Measurements from ENCODE around the gene RNF187. TPM values are rescaled to one million over a fixed set of nuclear protein-coding genes. Genes with fewer than 3 reads are reported as not detected.

The RNF187 gene
- total RNA-seq, 2 experiments from 2014 or later: 40.7 to 45.1 TPM

- no peak overlapping the region for H3K27ac ChIP-seq (ENCODE audit: low read depth in 1 of 2, low read length in 2 of 2)
- H3K27ac Mint-ChIP-seq: no peak overlapping the region
- ChIA-PET POLR2A (no interaction called here), CTCF (no interaction called here)
- peaks cover 52% of the 10 kb centered on the region for H3K27me3 Mint-ChIP-seq
- H3K9me3 ChIP-seq (ENCODE audit: control insufficient read depth in 1 of 2, insufficient read depth in 1 of 2, low read length in 2 of 2): peaks cover 0 to 9% of the 10 kb centered on the region in 2 experiments
- ATAC-seq (ENCODE audit: poor library complexity) (no peak), DNase-seq (no peak)
- peaks cover 9% of the 10 kb centered on the region for H3K9me3 Mint-ChIP-seq
- no peak overlapping the region for H3K4me3 Mint-ChIP-seq
- no peaks in the 10 kb centered on the region for H3K36me3 ChIP-seq (ENCODE audit: insufficient read depth, low read length)
- H3K4me1 Mint-ChIP-seq (ENCODE audit: low read depth): no peaks in the 10 kb centered on the region
- no peaks in the 10 kb centered on the region for H3K4me1 ChIP-seq (ENCODE audit: insufficient read depth, low read length)
- no peak for TF ChIP-seq CTCF (IDR thresholded peaks at IDR 0.05)
- H3K27me3 ChIP-seq (ENCODE audit: control insufficient read depth in 1 of 2, insufficient read depth in 2 of 2, low read length in 2 of 2): peaks cover 10 to 19% of the 10 kb centered on the region in 2 experiments
- H3K4me3 ChIP-seq (ENCODE audit: low read length): no peak overlapping the region
- no peaks in the 10 kb centered on the region for H3K36me3 Mint-ChIP-seq (ENCODE audit: low read depth)
- intact Hi-C loops (cut with DNase I, micrococcal nuclease): no loop called here
Observed at GRCh38 chr1:228540161-228540917, 53.2 kb downstream of the RNF187 start.

GRCh38 chr1:228541725-228542124 is 54.5 kb downstream of the RNF187 start:
- Histone ChIP-seq H3K9me3 (ENCODE audit: control insufficient read depth in 1 of 2, insufficient read depth in 1 of 2, low read length in 2 of 2) (no peaks in the 10 kb centered on the region), H3K4me3 (ENCODE audit: low read length) (no peak overlapping the region), H3K36me3 (ENCODE audit: insufficient read depth, low read length) (no peaks in the 10 kb centered on the region), H3K27ac (ENCODE audit: low read depth in 1 of 2, low read length in 2 of 2) (no peak overlapping the region), H3K4me1 (ENCODE audit: insufficient read depth, low read length) (no peaks in the 10 kb centered on the region), H3K27me3 (ENCODE audit: control insufficient read depth in 1 of 2, insufficient read depth in 2 of 2, low read length in 2 of 2) (peaks cover 10 to 14% of the 10 kb centered on the region in 2 experiments)
- no peak overlapping the region for H3K4me3 Mint-ChIP-seq
- H3K27ac Mint-ChIP-seq: no peak overlapping the region
- POLR2A ChIA-PET: no interaction called here
- H3K9me3 Mint-ChIP-seq: no peaks in the 10 kb centered on the region
- ATAC-seq (ENCODE audit: poor library complexity) (no peak), DNase-seq (no peak)
- intact Hi-C loops (cut with DNase I, micrococcal nuclease): loop anchor here in 1 of 2 experiments (1.0 kb wide), 1 partner anchor 32 kb away; no protein-coding TSS in a partner anchor
- CTCF ChIA-PET: no interaction called here
- peaks cover 43% of the 10 kb centered on the region for H3K27me3 Mint-ChIP-seq
- no peaks in the 10 kb centered on the region for H3K4me1 Mint-ChIP-seq (ENCODE audit: low read depth)
- H3K36me3 Mint-ChIP-seq (ENCODE audit: low read depth): no peaks in the 10 kb centered on the region
- no peak for TF ChIP-seq CTCF (IDR thresholded peaks at IDR 0.05)

GRCh38 chr1:228542376-228542775 is 55.2 kb downstream of the RNF187 start:
- Histone ChIP-seq H3K36me3 (ENCODE audit: insufficient read depth, low read length) (no peaks in the 10 kb centered on the region), H3K27me3 (ENCODE audit: control insufficient read depth in 1 of 2, insufficient read depth in 2 of 2, low read length in 2 of 2) (peaks cover 12 to 14% of the 10 kb centered on the region in 2 experiments), H3K9me3 (ENCODE audit: control insufficient read depth in 1 of 2, insufficient read depth in 1 of 2, low read length in 2 of 2) (no peaks in the 10 kb centered on the region), H3K4me3 (ENCODE audit: low read length) (no peak overlapping the region), H3K27ac (ENCODE audit: low read depth in 1 of 2, low read length in 2 of 2) (no peak overlapping the region), H3K4me1 (ENCODE audit: insufficient read depth, low read length) (no peaks in the 10 kb centered on the region)
- intact Hi-C loops (cut with DNase I, micrococcal nuclease): no loop called here
- H3K36me3 Mint-ChIP-seq (ENCODE audit: low read depth): no peaks in the 10 kb centered on the region
- ATAC-seq (ENCODE audit: poor library complexity) (no peak), DNase-seq (no peak)
- CTCF ChIA-PET: no interaction called here
- no peak overlapping the region for H3K27ac Mint-ChIP-seq
- peaks cover 38% of the 10 kb centered on the region for H3K27me3 Mint-ChIP-seq
- no peaks in the 10 kb centered on the region for H3K4me1 Mint-ChIP-seq (ENCODE audit: low read depth)
- POLR2A ChIA-PET: no interaction called here
- TF ChIP-seq CTCF (IDR thresholded peaks at IDR 0.05): no peak
- H3K4me3 Mint-ChIP-seq: no peak overlapping the region
- no peaks in the 10 kb centered on the region for H3K9me3 Mint-ChIP-seq
